Astrocyte (in vitro differentiated cells and primary cell): ENCODE results near the gene SH3BP5.

Experiments used
- CTCF ChIP-seq: IDR thresholded peaks from 2 replicates; pipeline ENCODE4 v1.5.1; 2011; ENCODE audit warnings: low read depth, mild to moderate bottlenecking, inconsistent platforms, low read length, moderate library complexity; ENCODE audit not compliant: insufficient read depth
- EZH2 ChIP-seq: IDR thresholded peaks from 2 replicates; pipeline ENCODE4 v1.6.1; 2012; ENCODE audit warnings: mild to moderate bottlenecking, low read length, inconsistent platforms; ENCODE audit not compliant: insufficient read depth

- TF ChIP-seq CTCF (no peak), EZH2 (no peak)
These were observed 31.9 kb downstream of the SH3BP5 start for GRCh38 chr3:15300323-15301078.
